Measurements from ENCODE around the gene ZBED6. TPM values are rescaled to one million over a fixed set of nuclear protein-coding genes. Genes with fewer than 3 reads are reported as not detected.

ZBED6 gene
- total and polyA plus RNA-seq, 9 donors, result 2.6 to 39.1 (median 30.9) TPM

DNA sequence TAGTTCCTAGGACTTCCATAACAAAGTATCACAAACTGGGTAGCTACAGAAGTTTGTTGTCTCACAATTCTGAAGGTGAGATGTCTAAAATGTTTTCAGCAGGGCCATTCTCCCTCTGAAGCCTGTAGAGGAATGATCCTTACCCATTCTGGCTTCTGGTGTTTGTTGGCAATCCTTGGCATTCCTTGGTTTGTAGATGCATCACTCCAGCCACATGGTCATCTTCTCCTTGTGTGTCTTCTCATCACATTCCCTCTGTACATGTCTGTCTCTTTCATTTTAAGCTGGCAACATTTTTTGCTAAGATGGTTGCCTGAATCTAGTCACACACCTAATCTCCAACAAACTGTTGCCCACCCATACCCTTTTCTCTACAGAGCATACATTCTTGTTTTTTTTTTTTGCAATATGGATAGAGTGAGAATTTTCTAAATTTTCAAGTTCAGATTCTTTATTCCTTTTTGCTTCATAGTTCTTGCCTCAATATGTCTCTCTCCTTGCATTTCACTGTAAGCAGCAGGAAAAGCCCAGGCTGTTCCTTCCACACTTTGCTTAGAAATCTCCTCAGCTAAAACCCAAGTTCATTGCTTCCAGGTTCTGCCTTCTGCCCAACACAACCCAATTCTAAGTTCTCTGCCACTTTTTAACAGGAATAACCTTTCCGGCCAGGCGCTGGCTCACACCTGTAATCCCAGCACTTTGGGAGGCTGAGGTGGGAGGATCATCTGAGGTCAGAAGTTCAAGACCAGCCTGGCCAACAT lies 18.3 kb downstream of the ZBED6 start:
- WGBS, 3 donors, result 96 to 98% (median 96%) methylated on average over 2 of the region's 2 CpGs
- DNase-seq, result no peak
- Histone ChIP-seq H3K27me3 (no peaks in the 10 kb centered on the region), H3K36me3 (no peaks in the 10 kb centered on the region), H3K4me1 (ENCODE audit: insufficient read depth) (peaks cover 3% of the 10 kb centered on the region), H3K4me3 (no peak overlapping the region), H3K9me3 (no peaks in the 10 kb centered on the region), H3K27ac (no peak overlapping the region)
- intact Hi-C loops (cut with DNase I), result no loop called here
- TF ChIP-seq, protein P1, sequence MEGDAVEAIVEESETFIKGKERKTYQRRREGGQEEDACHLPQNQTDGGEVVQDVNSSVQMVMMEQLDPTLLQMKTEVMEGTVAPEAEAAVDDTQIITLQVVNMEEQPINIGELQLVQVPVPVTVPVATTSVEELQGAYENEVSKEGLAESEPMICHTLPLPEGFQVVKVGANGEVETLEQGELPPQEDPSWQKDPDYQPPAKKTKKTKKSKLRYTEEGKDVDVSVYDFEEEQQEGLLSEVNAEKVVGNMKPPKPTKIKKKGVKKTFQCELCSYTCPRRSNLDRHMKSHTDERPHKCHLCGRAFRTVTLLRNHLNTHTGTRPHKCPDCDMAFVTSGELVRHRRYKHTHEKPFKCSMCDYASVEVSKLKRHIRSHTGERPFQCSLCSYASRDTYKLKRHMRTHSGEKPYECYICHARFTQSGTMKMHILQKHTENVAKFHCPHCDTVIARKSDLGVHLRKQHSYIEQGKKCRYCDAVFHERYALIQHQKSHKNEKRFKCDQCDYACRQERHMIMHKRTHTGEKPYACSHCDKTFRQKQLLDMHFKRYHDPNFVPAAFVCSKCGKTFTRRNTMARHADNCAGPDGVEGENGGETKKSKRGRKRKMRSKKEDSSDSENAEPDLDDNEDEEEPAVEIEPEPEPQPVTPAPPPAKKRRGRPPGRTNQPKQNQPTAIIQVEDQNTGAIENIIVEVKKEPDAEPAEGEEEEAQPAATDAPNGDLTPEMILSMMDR (IDR thresholded peaks at IDR 0.05), result no peak

- Histone ChIP-seq H3K4me3 (no peak overlapping the region), H3K36me3 (no peaks in the 10 kb centered on the region), H3K27ac (no peak overlapping the region), H3K27me3 (no peaks in the 10 kb centered on the region), H3K9me3 (no peaks in the 10 kb centered on the region), H3K4me1 (ENCODE audit: insufficient read depth) (peaks cover 2% of the 10 kb centered on the region)
- intact Hi-C loops (cut with DNase I), result no loop called here
- DNase-seq, result no peak
- TF ChIP-seq POLR2A (IDR thresholded peaks at IDR 0.05), result no peak
- TF ChIP-seq, protein P1 (IDR thresholded peaks at IDR 0.05), result no peak
- TF ChIP-seq EP300 (IDR thresholded peaks at IDR 0.05), result no peak
- 94 to 96% (median 95%) methylated on average over 6 of the region's 6 CpGs for WGBS, 3 donors
Measured at GRCh38 chr1:203818399-203818798, 23.0 kb downstream of the ZBED6 start.

GRCh38 chr1:203823306-203823705 lies 27.9 kb downstream of the ZBED6 start:
- no peaks in the 10 kb centered on the region for H3K36me3 ChIP-seq
- no peak overlapping the region for H3K27ac ChIP-seq
- TF ChIP-seq EP300 (IDR thresholded peaks at IDR 0.05), result no peak
- TF ChIP-seq, protein P1 (IDR thresholded peaks at IDR 0.05), result no peak
- TF ChIP-seq POLR2A (IDR thresholded peaks at IDR 0.05), result no peak
- DNase-seq, result no peak
- H3K9me3 ChIP-seq, result no peaks in the 10 kb centered on the region
- H3K4me1 ChIP-seq (ENCODE audit: insufficient read depth), result peaks cover 2% of the 10 kb centered on the region
- H3K4me3 ChIP-seq, result no peak overlapping the region
- 16 to 44% (median 24%) methylated on average over 1 of the region's 1 CpG for WGBS, 3 donors
- intact Hi-C loops (cut with DNase I), result no loop called here
- no peaks in the 10 kb centered on the region for H3K27me3 ChIP-seq

- Histone ChIP-seq H3K9me3 (no peaks in the 10 kb centered on the region), H3K27ac (no peak overlapping the region), H3K36me3 (no peaks in the 10 kb centered on the region), H3K27me3 (no peaks in the 10 kb centered on the region), H3K4me3 (no peak overlapping the region), H3K4me1 (ENCODE audit: insufficient read depth) (peaks cover 2% of the 10 kb centered on the region)
- DNase-seq, result no peak
- WGBS, 3 donors, result 94 to 98% (median 98%) methylated on average over 2 of the region's 2 CpGs
- intact Hi-C loops (cut with DNase I), result no loop called here
- TF ChIP-seq, protein P1 (IDR thresholded peaks at IDR 0.05), result no peak
- no peak for TF ChIP-seq EP300 (IDR thresholded peaks at IDR 0.05)
- no peak for TF ChIP-seq POLR2A (IDR thresholded peaks at IDR 0.05)
Measured at GRCh38 chr1:203826175-203826574, 30.8 kb downstream of the ZBED6 start.

Measured in ovary (tissue), 9 donors.